Thoracic aorta (tissue), 2 donors: ENCODE data around the gene SORBS1. TPM values are rescaled to one million over a fixed set of nuclear protein-coding genes. Genes with fewer than 3 reads are reported as not detected.
A peak's percentile ranks its signal among the peaks of the same experiment; 100 is the strongest.

Source experiments
- ATAC-seq: fragments of 150-250 bp; one replicate; pipeline ENCODE4 v1.8.0; 2017; ENCODE audit warnings: low read depth; ENCODE audit not compliant: insufficient number of reproducible peaks, low FRiP score
- DNase-seq: peaks from one replicate; pipeline ENCODE4 v3.0.0-alpha.2; 2020; ENCODE audit warnings: low spot score
- H3K27ac ChIP-seq, 2 donors: fragments of 200-600 bp; sonication (generic); 1 replicate in 1 of 2; 2 replicates in 1 of 2; pipeline ENCODE4 v1.5.1; 2016; ENCODE audit warnings: mild to moderate bottlenecking in 2 of 2, moderate library complexity in 2 of 2
- H3K27me3 ChIP-seq: fragments of 200-600 bp; sonication (generic); replicated peaks from 2 replicates; pipeline ENCODE4 v1.6.0; 2016; ENCODE audit warnings: mild to moderate bottlenecking; ENCODE audit not compliant: insufficient read depth
- H3K36me3 ChIP-seq: fragments of 200-600 bp; sonication (generic); one replicate; pipeline ENCODE4 v1.5.1; 2016
- H3K4me1 ChIP-seq, 2 donors: fragments of 200-600 bp; sonication (generic); 1 replicate in 1 of 2; 2 replicates in 1 of 2; pipeline versions ENCODE4 v1.5.1 to v1.6.0; 2016; ENCODE audit warnings: low read depth in 2 of 2, mild to moderate bottlenecking in 1 of 2; ENCODE audit not compliant: control insufficient read depth in 1 of 2
- H3K4me3 ChIP-seq: fragments of 200-600 bp; sonication (generic); 2 replicates; pipeline ENCODE4 v1.5.1; 2016; ENCODE audit warnings: mild to moderate bottlenecking
- H3K9me3 ChIP-seq: fragments of 200-600 bp; sonication (generic); 2 replicates; pipeline ENCODE4 v1.5.1; 2016
- total RNA-seq, 2 donors: library from RNA; depleted of rRNA; stranded (reverse); fragments of >200 nt; gene quantifications; one replicate each; pipeline versions ENCODE4 v1.1.0 to v1.2.3, GENCODE V29; 2016
- TF ChIP-seq, protein P1 (sequence below): fragments of 200-600 bp; sonication (generic); IDR thresholded peaks from one replicate; pipeline ENCODE4 v1.5.1; 2019; ENCODE audit warnings: antibody characterized with exemption

Gene SORBS1
- total RNA-seq, 2 donors from 2014 or later: 1,110 to 1,659 TPM

DNA sequence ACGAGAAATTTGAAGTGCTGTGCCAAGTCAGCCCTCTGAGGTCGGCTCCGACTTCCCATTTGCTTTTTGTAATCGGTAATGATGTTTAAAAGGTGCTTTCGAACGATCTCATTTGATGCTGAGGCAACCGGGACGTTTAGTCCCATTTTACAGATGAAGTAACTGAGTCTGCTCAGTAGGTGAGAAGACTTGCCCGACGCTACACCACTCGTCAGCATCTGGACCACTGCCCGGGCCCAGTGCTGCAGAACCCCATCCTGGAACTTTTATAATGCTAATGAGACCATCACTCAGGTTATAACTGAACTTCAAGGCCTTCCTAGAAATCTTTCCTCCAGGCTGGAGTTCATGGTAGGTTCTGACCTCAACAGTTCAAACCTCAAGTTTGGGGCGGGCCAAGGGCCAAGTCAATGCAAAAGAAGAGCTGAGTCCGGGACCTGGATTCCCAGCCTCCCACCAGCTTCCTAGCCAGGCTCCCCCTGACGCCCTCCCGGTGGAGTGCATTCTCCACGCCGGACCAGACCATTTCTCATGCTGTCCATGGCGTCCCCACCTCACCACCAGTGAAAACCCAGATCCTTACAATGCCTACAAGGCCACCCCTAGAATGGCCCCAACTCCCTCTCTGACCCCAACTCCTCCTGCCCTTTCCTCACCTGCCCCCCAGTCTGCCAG is 269.7 kb downstream of the SORBS1 start:
- no peak for ATAC-seq
- peak overlapping the region; percentile 70 to 91 for H3K27ac ChIP-seq
- no peak for DNase-seq

DNA sequence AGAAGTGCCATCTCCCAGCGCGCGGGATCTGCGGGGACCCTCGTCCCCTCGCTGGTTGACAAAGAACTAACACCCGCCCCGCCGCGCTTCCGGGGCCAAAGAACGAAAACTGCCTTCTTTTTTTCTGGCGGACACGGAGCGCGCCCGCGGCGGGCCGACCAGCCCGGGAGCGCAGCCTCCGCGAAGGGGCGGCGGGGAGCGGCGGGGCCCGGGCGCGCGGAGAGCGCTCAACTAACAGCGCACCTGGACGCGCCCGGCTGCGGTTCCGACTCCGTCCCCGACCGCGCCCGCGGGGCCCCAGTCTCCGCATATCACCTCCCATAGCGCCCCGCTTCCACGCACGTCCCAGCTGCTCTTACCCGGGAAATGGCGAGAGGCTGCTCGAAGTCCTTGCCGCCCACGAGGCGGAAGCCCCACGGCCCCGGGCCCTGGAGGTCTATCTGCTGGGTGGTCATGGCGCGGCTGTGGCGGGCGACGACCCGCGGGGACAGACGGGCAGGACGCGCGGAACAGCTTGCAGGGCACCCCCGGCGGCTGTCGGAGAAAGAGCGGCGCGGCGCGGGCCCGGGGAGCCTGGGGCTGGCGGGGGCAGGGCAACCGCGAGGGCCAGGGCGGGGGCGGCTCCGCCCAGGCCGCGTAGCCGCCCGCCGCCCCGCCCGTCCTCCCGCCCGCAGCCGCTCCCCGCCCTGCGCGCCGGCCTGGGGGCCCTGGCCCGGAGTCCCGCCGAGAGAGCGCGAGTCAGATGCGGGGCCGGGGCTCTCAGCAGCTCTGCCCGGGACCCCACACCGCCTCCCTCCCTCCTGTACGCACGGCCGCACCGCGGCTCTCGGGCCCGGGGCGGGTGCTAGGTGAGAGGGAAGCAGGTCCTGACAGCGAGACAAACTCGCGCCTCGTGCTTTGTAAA is 270.5 kb downstream of the SORBS1 start, which contains the start of gene PDLIM1:
Gene PDLIM1 (minus strand): TSS at position 543 of the 904 bp plus-strand sequence. CDS start 88 bp downstream, at position 455.
- H3K27ac ChIP-seq: peak within 1 kb of the TSS; percentile 81 to 91
- H3K4me1 ChIP-seq: peaks cover 27 to 52% of the 10 kb centered on the region in 2 donors
- ATAC-seq (peak; percentile 52), DNase-seq (no peak)
- TF ChIP-seq, protein P1, sequence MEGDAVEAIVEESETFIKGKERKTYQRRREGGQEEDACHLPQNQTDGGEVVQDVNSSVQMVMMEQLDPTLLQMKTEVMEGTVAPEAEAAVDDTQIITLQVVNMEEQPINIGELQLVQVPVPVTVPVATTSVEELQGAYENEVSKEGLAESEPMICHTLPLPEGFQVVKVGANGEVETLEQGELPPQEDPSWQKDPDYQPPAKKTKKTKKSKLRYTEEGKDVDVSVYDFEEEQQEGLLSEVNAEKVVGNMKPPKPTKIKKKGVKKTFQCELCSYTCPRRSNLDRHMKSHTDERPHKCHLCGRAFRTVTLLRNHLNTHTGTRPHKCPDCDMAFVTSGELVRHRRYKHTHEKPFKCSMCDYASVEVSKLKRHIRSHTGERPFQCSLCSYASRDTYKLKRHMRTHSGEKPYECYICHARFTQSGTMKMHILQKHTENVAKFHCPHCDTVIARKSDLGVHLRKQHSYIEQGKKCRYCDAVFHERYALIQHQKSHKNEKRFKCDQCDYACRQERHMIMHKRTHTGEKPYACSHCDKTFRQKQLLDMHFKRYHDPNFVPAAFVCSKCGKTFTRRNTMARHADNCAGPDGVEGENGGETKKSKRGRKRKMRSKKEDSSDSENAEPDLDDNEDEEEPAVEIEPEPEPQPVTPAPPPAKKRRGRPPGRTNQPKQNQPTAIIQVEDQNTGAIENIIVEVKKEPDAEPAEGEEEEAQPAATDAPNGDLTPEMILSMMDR: peak; percentile 42
- peak within 1 kb of the TSS; percentile 98 for H3K4me3 ChIP-seq
- H3K9me3 ChIP-seq: no peaks in the 10 kb centered on the region
- no peaks in the 10 kb centered on the region for H3K27me3 ChIP-seq
- H3K36me3 ChIP-seq: no peaks in the 10 kb centered on the region

More for the DNA sequence above, 269.7 kb downstream of the SORBS1 start:
- TF ChIP-seq, protein P1: no peak
- Histone ChIP-seq H3K4me3 (peak overlapping the region; percentile 98), H3K4me1 (peaks cover 26 to 44% of the 10 kb centered on the region in 2 donors), H3K9me3 (no peaks in the 10 kb centered on the region), H3K36me3 (no peaks in the 10 kb centered on the region), H3K27me3 (no peaks in the 10 kb centered on the region)

DNA sequence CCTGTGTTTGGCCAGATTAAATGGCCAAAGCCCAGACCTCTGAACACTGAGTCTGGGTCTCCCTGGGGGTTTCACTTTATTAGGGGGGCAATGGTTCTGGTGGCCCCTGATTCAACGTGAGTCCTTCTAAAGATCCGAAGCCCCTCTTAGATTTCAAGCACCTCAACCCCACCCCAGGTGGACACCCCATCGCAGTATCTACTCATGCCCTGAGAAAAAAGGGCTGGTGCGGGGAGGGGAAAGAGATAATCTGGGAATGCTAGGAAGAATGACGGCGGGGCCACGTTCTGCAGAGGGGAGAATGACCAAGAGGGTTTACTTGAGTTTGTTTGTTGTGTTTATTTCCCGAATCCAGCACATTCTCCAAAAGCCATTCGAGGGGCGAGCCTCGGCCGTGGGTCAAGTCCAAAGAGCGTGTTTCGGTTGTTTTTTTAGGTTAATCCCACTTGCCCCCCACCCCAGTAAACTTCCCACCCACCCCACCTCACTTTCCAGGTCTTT is 271.2 kb downstream of the SORBS1 start:
- peak overlapping the region; percentile 81 to 91 for H3K27ac ChIP-seq
- H3K27me3 ChIP-seq: no peaks in the 10 kb centered on the region
- H3K36me3 ChIP-seq: no peaks in the 10 kb centered on the region
- H3K4me3 ChIP-seq: peak overlapping the region; percentile 98
- DNase-seq (no peak), ATAC-seq (peak; percentile 3)
- TF ChIP-seq, protein P1: no peak
- H3K4me1 ChIP-seq: peaks cover 27 to 54% of the 10 kb centered on the region in 2 donors
- H3K9me3 ChIP-seq: no peaks in the 10 kb centered on the region

DNA sequence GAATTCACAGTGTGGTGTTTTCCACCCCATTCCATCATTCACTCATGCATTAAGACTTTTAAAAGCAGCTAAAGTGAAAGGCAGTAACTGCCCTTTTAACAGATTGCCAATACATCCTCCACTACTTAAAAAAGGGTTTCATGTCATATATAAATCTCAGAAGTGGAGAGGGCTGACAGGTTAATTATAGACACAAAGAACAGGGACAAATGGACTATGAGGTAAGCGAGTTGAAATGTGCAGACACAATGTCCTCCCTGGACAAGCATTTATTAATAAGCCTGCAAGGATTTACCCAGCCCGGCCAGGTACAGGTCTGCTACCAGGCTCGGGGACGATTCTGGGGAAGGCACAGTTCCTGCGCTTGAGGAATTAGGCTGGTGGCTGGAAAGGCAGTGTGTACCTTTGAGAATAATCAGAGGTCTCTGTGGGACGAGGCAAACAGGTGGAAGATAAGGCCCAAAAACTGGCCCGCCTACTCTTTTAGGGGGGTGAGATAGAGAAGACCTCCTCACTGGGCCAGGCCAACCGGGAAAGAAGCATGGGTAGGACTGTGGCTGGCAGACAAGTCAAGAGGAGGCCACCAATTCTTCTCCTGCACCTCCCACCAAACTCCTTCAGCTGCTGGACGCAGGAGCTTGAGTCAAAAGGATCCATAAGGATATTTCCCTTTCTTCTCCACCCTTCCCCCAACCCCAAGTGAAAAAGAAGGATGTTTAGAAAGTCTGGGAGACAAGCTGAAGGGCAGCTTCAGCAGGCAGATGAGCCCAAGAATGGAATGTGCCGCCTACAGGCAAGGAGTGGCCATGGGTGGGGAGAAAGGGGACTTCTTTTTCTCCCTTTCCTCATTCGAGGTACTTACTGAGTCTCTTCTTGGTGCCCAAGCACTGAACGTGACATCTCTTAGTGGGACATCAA is 271.9 kb downstream of the SORBS1 start:
- Histone ChIP-seq H3K9me3 (no peaks in the 10 kb centered on the region), H3K27ac (peak overlapping the region; percentile 81 to 91), H3K4me1 (peaks cover 27 to 54% of the 10 kb centered on the region in 2 donors), H3K36me3 (no peaks in the 10 kb centered on the region), H3K4me3 (peak overlapping the region; percentile 98), H3K27me3 (no peaks in the 10 kb centered on the region)
- ATAC-seq (no peak), DNase-seq (no peak)
- TF ChIP-seq, protein P1: no peak
